ENCODE data around the gene SEMA4A.
"Not testable (repeated sequence)": the region's sequence is repeated elsewhere in the genome, so short reads cannot be mapped to it uniquely, and the experiment has no call there.

SEMA4A gene

GRCh38 chr1:156119503-156120209 lies 33.7 kb upstream of the SEMA4A start:
- DNase-seq: no peak

- no peak for DNase-seq
Measured at GRCh38 chr1:156120318-156120717, 33.1 kb upstream of the SEMA4A start.

- DNase-seq: not testable (repeated sequence)
Measured at GRCh38 chr1:156121005-156121404, 32.4 kb upstream of the SEMA4A start.

DNA sequence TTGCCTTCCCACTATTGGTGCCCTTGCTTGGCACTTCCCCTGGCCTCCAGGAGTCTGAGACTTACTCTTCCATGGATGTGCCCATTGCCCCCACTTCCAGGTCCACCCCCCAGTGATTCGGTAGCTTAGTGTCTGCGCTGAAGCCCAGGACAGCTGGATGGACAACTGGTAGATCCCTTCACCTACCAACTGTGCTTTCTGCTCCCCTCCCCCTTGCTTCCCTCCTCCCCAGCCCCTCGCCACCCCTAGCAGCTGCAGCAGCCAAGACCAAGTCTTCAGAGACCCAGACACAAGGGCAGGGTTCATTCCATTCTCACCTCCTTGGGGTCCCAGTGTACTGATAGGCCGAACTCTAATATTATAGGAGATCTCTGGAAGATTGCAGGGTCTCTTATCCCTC lies 31.9 kb upstream of the SEMA4A start:
- DNase-seq: no peak

DNA sequence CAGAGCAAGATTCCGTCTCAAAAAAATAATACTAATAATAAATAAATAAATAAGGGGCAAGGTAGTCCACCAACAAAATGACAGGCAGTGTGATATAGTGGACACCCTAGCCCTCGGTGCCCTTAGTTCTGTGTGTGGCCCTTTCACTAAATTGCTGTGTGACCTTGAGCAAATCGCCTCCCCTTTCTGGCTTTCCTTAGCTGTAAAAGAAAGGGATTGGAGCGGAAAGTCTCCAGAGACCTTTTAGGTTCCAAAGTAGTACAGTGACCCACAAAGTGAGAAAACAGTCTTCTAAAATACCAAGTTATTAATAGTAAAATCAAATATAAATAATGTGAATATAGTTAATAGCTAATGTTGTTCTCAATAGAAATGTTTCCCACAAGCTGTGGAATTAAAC lies 31.3 kb upstream of the SEMA4A start:
- no peak for DNase-seq

- DNase-seq: no peak
Measured at GRCh38 chr1:156122519-156123355, 30.6 kb upstream of the SEMA4A start.

DNA sequence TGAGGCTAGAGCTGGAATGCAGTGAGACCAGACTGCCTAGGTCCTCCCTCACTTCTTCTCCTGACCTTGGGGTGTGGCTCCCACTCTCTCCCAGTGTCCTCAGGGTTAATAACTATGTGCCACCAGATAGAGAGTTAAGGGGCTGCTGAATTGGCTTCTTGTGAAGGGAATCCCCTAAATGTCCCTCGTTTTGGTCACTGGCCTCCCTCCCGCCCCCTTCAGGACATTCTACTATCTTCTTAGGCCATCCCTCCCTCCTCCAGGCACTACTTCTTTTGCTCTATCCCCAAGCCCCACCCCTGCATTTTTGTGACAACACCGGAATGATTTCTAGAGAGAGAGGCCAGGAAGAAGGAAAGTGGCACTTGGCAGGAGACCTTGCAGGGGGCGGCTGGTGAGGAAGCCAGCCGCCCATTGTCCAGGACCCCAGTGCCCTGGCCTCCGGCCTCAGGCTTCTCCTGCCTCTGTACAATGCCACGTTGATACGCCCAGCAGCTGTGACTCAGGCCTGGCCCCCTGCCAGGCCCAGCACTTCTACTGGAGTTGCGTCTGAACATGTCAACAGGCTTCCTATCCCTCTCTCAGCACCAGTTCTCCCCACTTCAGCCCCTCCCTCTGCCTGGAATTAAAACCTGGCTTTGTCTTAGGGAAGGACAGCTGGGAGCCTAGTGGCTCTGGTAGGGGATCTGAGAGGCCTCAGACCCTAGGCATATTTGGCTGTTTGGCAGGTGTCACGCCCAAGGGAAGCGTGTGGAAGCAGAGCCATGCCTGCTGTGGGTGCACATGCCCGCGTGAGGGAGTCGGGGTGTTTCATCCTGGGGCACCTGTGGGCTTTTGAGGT lies 29.8 kb upstream of the SEMA4A start:
- peak; percentile 75 for DNase-seq

DNA sequence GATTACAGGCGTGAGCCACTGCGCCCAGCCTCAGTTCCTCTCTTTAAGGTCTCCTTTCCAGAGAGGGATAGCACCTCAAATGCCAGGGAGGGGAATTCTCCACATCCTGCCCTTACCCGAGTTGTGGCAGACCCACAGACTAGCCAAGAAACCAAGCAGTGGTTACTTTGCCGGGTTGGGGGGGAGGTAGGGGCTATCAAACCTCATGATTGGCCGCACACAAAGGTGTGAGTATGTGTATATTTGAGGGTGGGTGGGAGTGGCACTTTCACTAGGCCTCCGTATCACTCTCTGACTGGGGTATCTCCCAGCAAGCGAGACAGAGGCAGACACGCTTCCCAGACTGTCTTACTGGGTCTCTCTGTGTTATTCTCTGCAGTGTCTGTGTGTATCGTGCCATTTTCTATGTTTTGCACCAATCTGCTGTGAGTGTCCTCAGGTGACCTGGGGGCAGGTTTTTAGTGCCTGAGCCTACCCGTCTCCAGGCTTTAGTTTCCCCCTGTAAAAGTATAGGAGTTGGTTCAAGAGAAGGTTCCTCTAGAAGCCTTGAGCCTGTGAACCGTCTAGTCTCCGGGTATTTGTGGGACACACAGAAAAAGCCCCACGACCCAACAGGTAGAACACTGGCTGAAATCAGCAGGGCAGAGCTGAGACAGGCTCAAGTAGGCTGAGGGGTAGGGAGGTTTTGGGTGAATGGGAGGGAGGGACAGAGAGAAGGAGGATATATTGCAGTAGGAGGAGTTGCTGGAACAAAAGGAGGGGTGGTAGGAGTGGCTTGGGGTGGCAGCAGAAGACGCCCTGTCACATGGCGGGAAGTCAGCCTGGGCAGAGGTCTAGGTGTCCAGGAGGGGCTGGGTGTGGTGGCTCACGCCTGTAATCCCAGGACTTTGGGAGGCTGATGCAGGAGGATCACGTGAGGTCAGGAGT lies 28.6 kb upstream of the SEMA4A start:
- DNase-seq: no peak

DNA sequence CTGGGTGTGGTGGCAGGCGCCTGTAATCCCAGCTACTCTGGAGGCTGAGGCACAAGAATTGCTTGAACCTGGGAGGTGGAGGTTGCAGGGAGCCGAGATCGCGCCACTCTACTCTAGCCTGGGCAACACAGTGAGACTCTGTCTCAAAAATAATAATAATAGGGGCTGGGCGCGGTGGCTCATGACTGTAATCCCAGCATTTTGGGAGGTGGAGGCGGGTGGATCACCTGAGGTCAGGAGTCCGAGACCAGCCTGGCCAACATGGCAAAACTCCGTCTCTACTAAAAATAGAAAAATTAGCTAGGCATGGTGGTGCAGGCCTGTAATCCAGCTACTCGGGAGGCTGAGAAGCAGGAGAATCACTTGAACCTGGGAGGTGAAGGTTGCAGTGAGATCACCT lies 27.8 kb upstream of the SEMA4A start:
- DNase-seq: not testable (repeated sequence)

DNA sequence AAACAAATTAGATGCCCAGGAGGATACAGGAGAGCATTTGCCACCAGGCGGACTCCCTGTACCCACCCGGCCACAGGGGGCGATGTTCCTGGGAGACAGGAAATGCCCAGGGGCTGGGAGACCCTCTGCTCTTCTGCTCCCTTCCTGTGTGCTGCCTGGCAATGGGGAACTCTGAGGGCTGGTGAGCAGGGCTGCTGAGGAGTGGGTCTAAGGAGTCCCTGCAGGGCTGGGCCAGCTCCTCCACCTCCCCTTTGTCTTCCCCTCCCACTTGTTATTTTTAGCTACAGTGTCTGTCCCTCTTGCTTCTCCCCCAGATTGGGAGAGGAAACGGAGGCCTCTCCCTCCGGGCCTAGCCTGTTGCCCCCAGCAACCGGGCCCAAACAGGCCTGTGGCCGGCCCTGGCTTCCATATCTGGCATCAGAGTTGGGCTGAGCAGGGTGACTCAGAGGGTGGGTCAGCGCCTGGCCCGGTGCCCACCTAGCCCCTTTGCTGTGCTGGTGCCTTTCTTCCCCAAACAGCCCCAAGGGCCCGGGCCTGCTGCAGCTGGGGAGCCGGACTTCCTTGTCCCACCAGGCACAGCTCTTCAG lies 27.2 kb upstream of the SEMA4A start:
- DNase-seq: no peak

DNA sequence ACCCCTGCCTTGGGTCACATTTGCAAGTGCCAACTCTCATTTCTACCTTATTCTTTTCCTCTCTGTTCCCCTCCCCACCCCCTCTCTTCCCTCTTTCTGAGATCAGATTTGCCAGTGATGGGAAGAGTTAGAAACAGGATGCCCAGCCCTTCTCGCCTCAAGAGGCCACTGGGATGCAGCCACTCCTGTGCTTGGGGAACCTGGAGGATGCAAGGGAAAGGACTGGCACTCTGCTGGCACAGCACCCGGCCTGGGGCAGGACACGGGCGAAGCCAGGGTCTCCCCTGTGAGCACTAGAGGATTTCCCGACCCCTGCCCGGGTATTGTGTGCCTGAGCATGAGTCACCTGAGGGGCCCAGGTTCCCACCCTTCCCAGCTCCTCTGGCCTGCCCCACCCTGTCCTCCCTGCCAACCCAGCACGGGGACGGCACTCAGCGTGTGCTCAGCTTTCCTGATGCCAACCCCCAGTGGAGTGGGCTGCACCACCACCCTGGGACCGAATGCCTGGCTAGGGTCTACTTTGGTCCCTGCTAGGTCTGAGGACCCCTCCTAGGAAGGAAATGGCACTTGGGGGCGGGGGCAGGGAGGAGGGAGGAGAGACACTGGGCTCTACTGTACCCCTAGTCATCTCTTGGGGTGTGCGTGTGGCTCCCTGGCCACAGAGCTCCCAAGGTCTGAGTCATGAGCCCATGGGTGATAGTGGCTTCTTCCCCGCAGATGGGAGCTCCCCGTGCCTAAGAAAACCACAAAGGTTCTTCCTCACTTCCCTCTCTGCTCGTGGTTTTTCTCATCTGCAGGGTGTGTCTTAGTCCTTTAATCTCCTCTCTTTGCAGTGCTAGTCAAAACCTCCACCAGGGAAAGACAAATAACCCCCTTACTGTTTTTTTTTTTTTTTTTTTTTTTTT lies 26.5 kb upstream of the SEMA4A start:
- DNase-seq: no peak

DNA sequence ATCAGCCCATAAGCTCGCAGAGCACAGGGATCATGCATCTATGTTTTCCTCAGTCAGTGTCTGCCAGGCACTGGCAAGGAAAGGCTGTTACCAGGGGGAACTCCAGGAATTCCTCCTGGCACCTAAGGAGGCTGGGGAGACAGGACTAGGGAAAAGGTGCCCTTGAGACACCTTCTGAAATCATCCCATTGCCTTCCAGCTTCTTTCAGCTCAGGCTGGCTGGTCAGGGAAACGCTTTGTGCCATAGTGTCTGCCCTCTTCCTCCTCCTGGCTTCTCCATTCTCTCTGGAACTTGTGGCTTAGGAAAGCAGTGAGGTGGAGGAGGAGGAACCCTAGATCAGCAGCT lies 25.1 kb upstream of the SEMA4A start:
- DNase-seq: no peak

- no peak for DNase-seq
Measured at GRCh38 chr1:156128654-156129597, 24.5 kb upstream of the SEMA4A start.

DNA sequence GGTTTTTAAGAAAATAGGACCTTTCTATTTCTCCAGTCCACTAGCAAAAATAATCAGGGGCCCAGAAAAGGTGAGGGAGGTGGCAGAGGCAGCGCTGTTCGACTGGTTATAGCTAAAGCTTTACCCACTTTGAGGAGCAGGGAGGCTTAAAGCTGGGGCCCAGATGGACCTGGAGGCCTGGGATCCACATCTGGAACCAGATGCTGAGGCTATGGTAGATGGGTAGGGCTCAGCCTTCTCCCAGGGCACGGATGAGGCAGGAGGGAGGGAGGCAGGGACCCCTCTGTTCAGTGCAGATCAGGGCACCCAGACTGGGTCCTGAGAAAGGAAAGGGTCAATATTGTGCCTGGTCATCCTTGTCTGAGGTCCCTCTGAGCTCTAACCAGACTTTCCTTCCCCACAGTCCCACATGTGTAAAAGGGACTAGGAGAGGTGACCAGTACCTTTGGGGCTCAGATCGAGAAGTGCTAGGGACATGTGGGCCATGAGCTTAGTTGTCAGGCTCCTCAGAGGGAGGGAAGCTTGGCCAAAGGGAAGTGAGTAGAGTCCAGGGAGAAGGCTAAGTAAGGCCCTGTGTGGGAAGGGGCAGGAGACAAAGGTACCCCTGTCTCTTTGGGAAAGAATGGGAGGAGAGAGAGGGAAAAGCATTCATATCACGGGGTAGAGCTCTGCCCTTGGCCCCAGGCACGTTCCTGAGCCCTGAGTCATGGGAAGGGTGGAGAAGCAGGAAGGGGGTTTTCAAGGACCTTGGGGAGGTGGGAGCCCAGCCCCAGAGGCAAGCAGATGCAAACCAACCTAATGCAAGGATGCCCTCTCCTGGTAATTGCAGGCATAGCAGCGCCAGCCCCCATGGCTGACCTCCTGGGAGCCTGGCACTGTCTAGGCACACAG lies 23.5 kb upstream of the SEMA4A start:
- no peak for DNase-seq

DNA sequence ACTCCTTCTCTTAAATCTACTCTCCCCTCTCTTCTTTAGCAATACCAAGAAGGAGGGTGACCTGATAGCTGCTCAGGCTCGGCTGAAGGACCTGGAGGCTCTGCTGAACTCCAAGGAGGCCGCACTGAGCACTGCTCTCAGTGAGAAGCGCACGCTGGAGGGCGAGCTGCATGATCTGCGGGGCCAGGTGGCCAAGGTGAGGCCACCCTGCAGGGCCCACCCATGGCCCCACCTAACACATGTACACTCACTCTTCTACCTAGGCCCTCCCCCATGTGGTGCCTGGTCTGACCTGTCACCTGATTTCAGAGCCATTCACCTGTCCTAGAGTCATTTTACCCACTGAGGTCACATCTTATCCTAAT lies 22.8 kb upstream of the SEMA4A start:
- no peak for DNase-seq

DNA sequence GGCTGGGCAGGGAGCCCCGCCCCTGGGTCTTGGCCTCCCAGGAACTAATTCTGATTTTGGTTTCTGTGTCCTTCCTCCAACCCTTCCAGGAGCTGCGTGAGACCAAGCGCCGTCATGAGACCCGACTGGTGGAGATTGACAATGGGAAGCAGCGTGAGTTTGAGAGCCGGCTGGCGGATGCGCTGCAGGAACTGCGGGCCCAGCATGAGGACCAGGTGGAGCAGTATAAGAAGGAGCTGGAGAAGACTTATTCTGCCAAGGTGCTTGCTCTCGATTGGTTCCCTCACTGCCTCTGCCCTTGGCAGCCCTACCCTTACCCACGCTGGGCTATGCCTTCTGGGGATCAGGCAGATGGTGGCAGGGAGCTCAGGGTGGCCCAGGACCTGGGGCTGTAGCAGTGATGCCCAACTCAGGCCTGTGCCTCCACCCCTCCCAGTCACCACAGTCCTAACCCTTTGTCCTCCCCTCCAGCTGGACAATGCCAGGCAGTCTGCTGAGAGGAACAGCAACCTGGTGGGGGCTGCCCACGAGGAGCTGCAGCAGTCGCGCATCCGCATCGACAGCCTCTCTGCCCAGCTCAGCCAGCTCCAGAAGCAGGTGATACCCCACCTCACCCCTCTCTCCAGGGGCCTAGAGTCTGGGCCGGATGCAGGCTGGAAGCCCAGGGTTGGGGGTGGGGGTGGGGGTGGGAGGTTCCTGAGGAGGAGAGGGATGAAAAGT lies 18.5 kb upstream of the SEMA4A start:
- DNase-seq: no peak

DNA sequence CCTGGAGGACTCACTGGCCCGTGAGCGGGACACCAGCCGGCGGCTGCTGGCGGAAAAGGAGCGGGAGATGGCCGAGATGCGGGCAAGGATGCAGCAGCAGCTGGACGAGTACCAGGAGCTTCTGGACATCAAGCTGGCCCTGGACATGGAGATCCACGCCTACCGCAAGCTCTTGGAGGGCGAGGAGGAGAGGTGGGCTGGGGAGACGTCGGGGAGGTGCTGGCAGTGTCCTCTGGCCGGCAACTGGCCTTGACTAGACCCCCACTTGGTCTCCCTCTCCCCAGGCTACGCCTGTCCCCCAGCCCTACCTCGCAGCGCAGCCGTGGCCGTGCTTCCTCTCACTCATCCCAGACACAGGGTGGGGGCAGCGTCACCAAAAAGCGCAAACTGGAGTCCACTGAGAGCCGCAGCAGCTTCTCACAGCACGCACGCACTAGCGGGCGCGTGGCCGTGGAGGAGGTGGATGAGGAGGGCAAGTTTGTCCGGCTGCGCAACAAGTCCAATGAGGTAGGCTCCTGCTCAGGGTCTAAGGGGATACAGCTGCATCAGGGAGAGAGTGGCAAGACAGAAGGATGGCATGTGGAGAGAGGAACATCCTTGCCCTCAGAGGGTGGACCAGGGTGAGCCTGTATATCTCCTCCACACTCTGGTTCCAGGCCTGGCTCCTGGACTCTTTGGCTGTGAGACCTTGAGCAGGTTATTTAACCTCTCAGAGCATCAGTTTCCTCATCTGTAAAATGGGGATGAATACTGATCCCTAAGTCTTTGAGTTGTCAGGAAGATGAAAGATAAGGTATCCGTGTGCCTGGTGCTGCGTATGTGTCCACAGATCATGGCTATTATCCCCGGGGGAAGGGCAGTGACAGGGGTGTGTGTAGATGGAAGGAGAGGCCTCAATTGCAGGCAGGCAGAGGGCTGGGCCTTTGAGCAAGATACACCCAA lies 17.2 kb upstream of the SEMA4A start:
- no peak for DNase-seq

Data from NCI-H1436 treated with DMSO at 0.1 percent for 48 hours (cell line).